ENCODE results near the gene VPS4A. TPM values are rescaled to one million over a fixed set of nuclear protein-coding genes. Genes with fewer than 3 reads are reported as not detected.
A peak's percentile ranks its signal among the peaks of the same experiment; 100 is the strongest.

VPS4A gene
- total RNA-seq, 2 experiments from 2014 or later = 30.5 to 31.2 TPM

DNA sequence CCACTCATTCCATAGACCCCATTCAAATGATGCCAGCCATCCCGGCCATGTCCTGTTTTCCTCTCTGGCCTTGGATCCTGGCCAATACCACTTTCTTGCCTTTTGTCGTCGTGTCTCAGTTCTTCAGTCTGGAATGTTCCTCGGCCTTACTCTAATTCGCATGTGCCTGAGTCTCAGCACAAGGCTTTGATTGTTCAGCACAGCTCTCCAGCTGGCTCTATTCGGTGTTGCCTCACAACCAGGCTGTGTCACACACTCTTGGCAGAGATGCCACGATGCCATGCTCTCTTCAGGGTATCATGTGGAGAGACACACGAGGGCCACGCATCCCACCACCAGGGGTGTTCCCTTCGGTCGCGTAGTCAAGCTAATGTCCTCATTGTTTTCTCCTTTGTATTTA, 1.8 kb upstream of the VPS4A start:
- TF ChIP-seq CTCF (IDR thresholded peaks at IDR 0.05) = no peak
- ChIA-PET CTCF (interaction anchor here (0.9 kb wide), 1 partner anchor 23 kb away, joined by 3 read pairs; no protein-coding TSS in a partner anchor), POLR2A (no interaction called here)
- H3K27ac Mint-ChIP-seq = no peak overlapping the region
- ATAC-seq = no peak
- H3K36me3 Mint-ChIP-seq (ENCODE audit: low read depth) = peaks cover 8% of the 10 kb centered on the region
- intact Hi-C loops (cut with micrococcal nuclease) = no loop called here
- DNase-seq = no peak
- peaks cover 24% of the 10 kb centered on the region for H3K4me1 Mint-ChIP-seq (ENCODE audit: low read depth)
- no peaks in the 10 kb centered on the region for H3K27me3 Mint-ChIP-seq
- H3K9me3 Mint-ChIP-seq = no peaks in the 10 kb centered on the region
- H3K4me3 Mint-ChIP-seq = no peak overlapping the region

- Mint-ChIP-seq H3K9me3 (no peaks in the 10 kb centered on the region), H3K27me3 (no peaks in the 10 kb centered on the region), H3K4me1 (ENCODE audit: low read depth) (peaks cover 27% of the 10 kb centered on the region), H3K4me3 (peak overlapping the region; percentile 89), H3K27ac (peak overlapping the region; percentile 94), H3K36me3 (ENCODE audit: low read depth) (peaks cover 17% of the 10 kb centered on the region)
- intact Hi-C loops (cut with micrococcal nuclease) = no loop called here
- ATAC-seq (peak; percentile 37), DNase-seq (peak; percentile 54)
- CTCF ChIA-PET = interaction anchor here (0.6 to 1.1 kb wide), 6 partner anchors 12 to 465 kb away, joined by 3 to 4 read pairs (median 3); no protein-coding TSS in a partner anchor
- no peak for TF ChIP-seq CTCF (IDR thresholded peaks at IDR 0.05)
- POLR2A ChIA-PET = interaction anchor here (1.2 to 8.4 kb wide), 3 partner anchors 12 to 253 kb away, joined by 4 to 93 read pairs (median 15); partner anchors contain the start of gene PDF
These were observed 610 bp downstream of the VPS4A start for GRCh38 chr16:69311533-69312387.

GRCh38 chr16:69313469-69313868, 2.3 kb downstream of the VPS4A start:
- H3K9me3 Mint-ChIP-seq = no peaks in the 10 kb centered on the region
- H3K27ac Mint-ChIP-seq = peak overlapping the region; percentile 74
- intact Hi-C loops (cut with micrococcal nuclease) = no loop called here
- ChIA-PET CTCF (no interaction called here), POLR2A (interaction anchor here (3.2 to 8.4 kb wide), 2 partner anchors 10 to 15 kb away, joined by 15 to 93 read pairs; partner anchors contain the start of gene PDF)
- ATAC-seq (no peak), DNase-seq (no peak)
- H3K36me3 Mint-ChIP-seq (ENCODE audit: low read depth) = peaks cover 22% of the 10 kb centered on the region
- H3K4me3 Mint-ChIP-seq = peak overlapping the region; percentile 60
- TF ChIP-seq CTCF (IDR thresholded peaks at IDR 0.05) = no peak
- H3K27me3 Mint-ChIP-seq = no peaks in the 10 kb centered on the region
- peaks cover 27% of the 10 kb centered on the region for H3K4me1 Mint-ChIP-seq (ENCODE audit: low read depth)

DNA sequence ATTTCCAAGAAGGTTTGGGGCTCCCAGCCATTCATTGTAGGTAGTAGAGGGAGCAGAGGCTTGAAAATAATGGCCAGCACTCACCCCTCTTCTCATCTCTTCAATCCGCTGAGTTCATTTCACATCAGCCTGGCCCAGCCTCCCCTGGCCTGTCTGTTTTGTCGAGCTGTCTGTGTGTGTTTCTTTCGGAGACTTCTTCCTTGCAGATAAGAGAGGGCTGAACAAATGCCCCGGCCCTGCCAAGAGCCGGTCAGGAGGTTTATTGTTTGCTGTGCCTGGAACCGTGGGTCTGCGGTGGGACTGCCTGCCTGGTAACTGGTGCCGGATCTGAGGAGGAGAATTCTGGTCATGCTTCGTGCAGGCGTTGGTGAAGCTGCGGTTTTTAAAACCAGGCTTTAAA, 3.4 kb downstream of the VPS4A start:
- ChIA-PET POLR2A (interaction anchor here (8.4 kb wide), 1 partner anchor 14 kb away, joined by 93 read pairs; the partner anchor contains the start of gene PDF), CTCF (interaction anchor here (0.9 to 1.2 kb wide), 2 partner anchors 18 to 165 kb away, joined by 3 read pairs; no protein-coding TSS in a partner anchor)
- H3K27me3 Mint-ChIP-seq = no peaks in the 10 kb centered on the region
- intact Hi-C loops (cut with micrococcal nuclease) = no loop called here
- H3K4me3 Mint-ChIP-seq = no peak overlapping the region
- ATAC-seq = no peak
- no peaks in the 10 kb centered on the region for H3K9me3 Mint-ChIP-seq
- H3K27ac Mint-ChIP-seq = no peak overlapping the region
- H3K36me3 Mint-ChIP-seq (ENCODE audit: low read depth) = peaks cover 24% of the 10 kb centered on the region
- no peak for TF ChIP-seq CTCF (IDR thresholded peaks at IDR 0.05)
- DNase-seq = no peak
- peaks cover 27% of the 10 kb centered on the region for H3K4me1 Mint-ChIP-seq (ENCODE audit: low read depth)
